HG03439 (cell line): Measurements from ENCODE around the gene C12orf57.

Experiments used
- ATAC-seq: cut with Tn5 transposase; IDR thresholded peaks from one replicate; pipeline ENCODE4 v1.9.1; 2021; ENCODE audit warnings: mild to moderate bottlenecking, moderate library complexity; ENCODE audit not compliant: unreplicated experiment

Gene C12orf57

DNA sequence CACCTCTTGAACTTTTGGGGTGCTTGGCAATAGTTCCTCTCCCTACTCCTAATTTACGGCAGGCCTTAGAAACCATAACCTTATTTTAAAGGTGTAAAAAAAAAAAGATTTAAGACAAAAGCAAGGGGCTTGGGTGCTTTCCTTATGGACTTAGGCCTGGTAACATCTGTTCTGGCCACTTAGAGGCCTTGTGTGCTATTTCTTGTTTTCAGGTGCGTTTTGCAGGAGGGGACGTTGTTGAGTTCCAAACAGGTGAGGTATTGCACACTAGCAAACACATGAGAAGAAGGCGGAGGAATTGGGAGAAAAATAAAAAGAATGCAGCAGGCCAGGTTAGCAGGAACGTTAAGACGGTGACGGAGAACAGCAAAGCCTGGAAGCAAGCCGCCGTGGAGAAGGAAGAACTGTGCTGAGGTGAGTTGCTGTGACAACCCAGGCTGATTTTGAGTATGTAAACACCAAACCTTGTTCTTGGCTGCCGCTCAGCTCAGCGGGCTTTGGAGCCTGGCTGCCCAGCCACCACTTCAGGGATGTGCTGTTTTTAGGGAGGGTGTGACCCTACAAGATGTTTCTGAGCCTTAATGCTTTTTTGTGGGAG lies 44.2 kb downstream of the C12orf57 start:
- ATAC-seq, result no peak
